Neural cell (in vitro differentiated cells): ENCODE measurements around the gene XIRP2.

Experiments
- EP300 ChIP-seq: fragments of 450-650 bp; conservative IDR thresholded peaks from 2 replicates; pipeline ENCODE4 v1.6.1; 2014; ENCODE audit warnings: antibody characterized with exemption, mild to moderate bottlenecking, moderate library complexity; ENCODE audit not compliant: poor library complexity, severe bottlenecking
- EZH2 ChIP-seq: fragments of 200-600, 300-800 bp; shearing (Covaris generic), sonication (generic); IDR thresholded peaks from 2 replicates; pipeline ENCODE4 v1.6.1; 2014; ENCODE audit warnings: antibody characterized with exemption, low read length, borderline replicate concordance, mild to moderate bottlenecking; ENCODE audit not compliant: insufficient read depth, poor library complexity, severe bottlenecking
- POLR2AphosphoS5 ChIP-seq: IDR thresholded peaks from 2 replicates; pipeline ENCODE4 v1.6.1; 2012
- RAD21 ChIP-seq: fragments of 450-650 bp; conservative IDR thresholded peaks from 2 replicates; pipeline ENCODE4 v1.6.1; 2014; ENCODE audit warnings: antibody characterized with exemption, mild to moderate bottlenecking, moderate library complexity
- TAF1 ChIP-seq: IDR thresholded peaks from 2 replicates; pipeline ENCODE4 v1.6.1; 2012; ENCODE audit warnings: low read depth
- TF ChIP-seq, protein P1 (sequence below): fragments of 450-650 bp; IDR thresholded peaks from 2 replicates; pipeline ENCODE4 v1.5.1; 2014; ENCODE audit warnings: antibody characterized with exemption, mild to moderate bottlenecking, moderate library complexity; ENCODE audit not compliant: poor library complexity, severe bottlenecking
- TF ChIP-seq, protein P2 (sequence below): IDR thresholded peaks from 2 replicates; pipeline ENCODE4 v1.6.1; 2012; ENCODE audit warnings: borderline replicate concordance

DNA sequence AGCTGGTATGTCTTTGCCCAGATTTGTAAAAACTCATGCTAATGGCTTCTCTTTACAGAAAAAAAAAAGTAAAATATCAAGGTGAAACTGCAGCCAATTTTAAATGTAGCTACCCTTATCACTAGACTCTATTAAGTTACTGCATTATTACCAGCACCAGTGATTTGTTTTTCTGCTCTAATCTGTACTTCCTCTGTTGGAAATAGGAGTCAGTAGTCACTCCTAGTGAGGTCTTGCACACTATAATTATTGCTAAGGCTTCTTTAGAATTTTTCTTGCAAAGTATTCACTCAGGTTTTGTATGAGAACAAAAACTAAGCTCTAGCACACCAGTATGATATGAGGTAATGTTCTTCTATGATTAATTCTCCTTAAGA, 215.5 kb downstream of the XIRP2 start:
- TF ChIP-seq, protein P1, sequence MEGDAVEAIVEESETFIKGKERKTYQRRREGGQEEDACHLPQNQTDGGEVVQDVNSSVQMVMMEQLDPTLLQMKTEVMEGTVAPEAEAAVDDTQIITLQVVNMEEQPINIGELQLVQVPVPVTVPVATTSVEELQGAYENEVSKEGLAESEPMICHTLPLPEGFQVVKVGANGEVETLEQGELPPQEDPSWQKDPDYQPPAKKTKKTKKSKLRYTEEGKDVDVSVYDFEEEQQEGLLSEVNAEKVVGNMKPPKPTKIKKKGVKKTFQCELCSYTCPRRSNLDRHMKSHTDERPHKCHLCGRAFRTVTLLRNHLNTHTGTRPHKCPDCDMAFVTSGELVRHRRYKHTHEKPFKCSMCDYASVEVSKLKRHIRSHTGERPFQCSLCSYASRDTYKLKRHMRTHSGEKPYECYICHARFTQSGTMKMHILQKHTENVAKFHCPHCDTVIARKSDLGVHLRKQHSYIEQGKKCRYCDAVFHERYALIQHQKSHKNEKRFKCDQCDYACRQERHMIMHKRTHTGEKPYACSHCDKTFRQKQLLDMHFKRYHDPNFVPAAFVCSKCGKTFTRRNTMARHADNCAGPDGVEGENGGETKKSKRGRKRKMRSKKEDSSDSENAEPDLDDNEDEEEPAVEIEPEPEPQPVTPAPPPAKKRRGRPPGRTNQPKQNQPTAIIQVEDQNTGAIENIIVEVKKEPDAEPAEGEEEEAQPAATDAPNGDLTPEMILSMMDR, result no peak
- TF ChIP-seq POLR2AphosphoS5 (no peak), EZH2 (no peak), RAD21 (no peak), TAF1 (no peak), EP300 (no peak)
- TF ChIP-seq, protein P2, sequence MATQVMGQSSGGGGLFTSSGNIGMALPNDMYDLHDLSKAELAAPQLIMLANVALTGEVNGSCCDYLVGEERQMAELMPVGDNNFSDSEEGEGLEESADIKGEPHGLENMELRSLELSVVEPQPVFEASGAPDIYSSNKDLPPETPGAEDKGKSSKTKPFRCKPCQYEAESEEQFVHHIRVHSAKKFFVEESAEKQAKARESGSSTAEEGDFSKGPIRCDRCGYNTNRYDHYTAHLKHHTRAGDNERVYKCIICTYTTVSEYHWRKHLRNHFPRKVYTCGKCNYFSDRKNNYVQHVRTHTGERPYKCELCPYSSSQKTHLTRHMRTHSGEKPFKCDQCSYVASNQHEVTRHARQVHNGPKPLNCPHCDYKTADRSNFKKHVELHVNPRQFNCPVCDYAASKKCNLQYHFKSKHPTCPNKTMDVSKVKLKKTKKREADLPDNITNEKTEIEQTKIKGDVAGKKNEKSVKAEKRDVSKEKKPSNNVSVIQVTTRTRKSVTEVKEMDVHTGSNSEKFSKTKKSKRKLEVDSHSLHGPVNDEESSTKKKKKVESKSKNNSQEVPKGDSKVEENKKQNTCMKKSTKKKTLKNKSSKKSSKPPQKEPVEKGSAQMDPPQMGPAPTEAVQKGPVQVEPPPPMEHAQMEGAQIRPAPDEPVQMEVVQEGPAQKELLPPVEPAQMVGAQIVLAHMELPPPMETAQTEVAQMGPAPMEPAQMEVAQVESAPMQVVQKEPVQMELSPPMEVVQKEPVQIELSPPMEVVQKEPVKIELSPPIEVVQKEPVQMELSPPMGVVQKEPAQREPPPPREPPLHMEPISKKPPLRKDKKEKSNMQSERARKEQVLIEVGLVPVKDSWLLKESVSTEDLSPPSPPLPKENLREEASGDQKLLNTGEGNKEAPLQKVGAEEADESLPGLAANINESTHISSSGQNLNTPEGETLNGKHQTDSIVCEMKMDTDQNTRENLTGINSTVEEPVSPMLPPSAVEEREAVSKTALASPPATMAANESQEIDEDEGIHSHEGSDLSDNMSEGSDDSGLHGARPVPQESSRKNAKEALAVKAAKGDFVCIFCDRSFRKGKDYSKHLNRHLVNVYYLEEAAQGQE, result no peak
